ENCODE data around the gene ANKRD55. TPM values are rescaled to one million over a fixed set of nuclear protein-coding genes. Genes with fewer than 3 reads are reported as not detected.
"Not testable (repeated sequence)": the region's sequence is repeated elsewhere in the genome, so short reads cannot be mapped to it uniquely, and the experiment has no call there.

Gene ANKRD55
- total RNA-seq, 1 experiment from 2014 or later, result not detected

- TF ChIP-seq EZH2 (IDR thresholded peaks at IDR 0.05; ENCODE audit: low read length, unreplicated experiment) (no peak), CTCF (conservative IDR thresholded peaks at IDR 0.05; ENCODE audit: low read depth, low read length) (no peak), EZH2phosphoT487 (IDR thresholded peaks at IDR 0.05; ENCODE audit: borderline replicate concordance, low read length) (no peak)
- BruUV-seq (replicated peaks), result no TSS peak
- no peak overlapping the region for H3K4me2 ChIP-seq (ENCODE audit: low read length)
- H3K4me3 ChIP-seq (ENCODE audit: low read length), result no peak overlapping the region
- no peaks in the 10 kb centered on the region for H3K79me2 ChIP-seq (ENCODE audit: low read length)
- H3K4me1 ChIP-seq (ENCODE audit: insufficient read depth, low read length), result peaks cover 1% of the 10 kb centered on the region
- intact Hi-C loops (cut with micrococcal nuclease), result no loop called here
- H3K27ac ChIP-seq (ENCODE audit: low read length), result no peak overlapping the region
- ChIA-PET POLR2A (ENCODE audit: unreplicated experiment) (no interaction called here), CTCF (no interaction called here)
- H4K20me1 ChIP-seq (ENCODE audit: low read length), result no peaks in the 10 kb centered on the region
- no peak overlapping the region for H2AFZ ChIP-seq (ENCODE audit: low read length)
- H3F3A ChIP-seq (ENCODE audit: low read length, unreplicated experiment), result no peaks in the 10 kb centered on the region
- ATAC-seq, result no peak
- no peaks in the 10 kb centered on the region for H3K9me3 ChIP-seq (ENCODE audit: low read length)
- no peak for DNase-seq
- no peaks in the 10 kb centered on the region for H3K9me2 ChIP-seq (replicated peaks; ENCODE audit: low read length)
- no peak overlapping the region for H3K9ac ChIP-seq (ENCODE audit: low read length)
- H3K36me3 ChIP-seq (ENCODE audit: low read depth, low read length), result no peaks in the 10 kb centered on the region
- H3K27me3 ChIP-seq (ENCODE audit: low read length), result no peaks in the 10 kb centered on the region
These were observed 149.8 kb downstream of the ANKRD55 start for GRCh38 chr5:56083286-56083854.

GRCh38 chr5:56081053-56081642 lies 152.0 kb downstream of the ANKRD55 start:
- H3K9ac ChIP-seq (ENCODE audit: low read length); POLR2A ChIA-PET (ENCODE audit: unreplicated experiment); H2AFZ ChIP-seq (ENCODE audit: low read length); H3K4me3 ChIP-seq (ENCODE audit: low read length); DNase-seq; H3K27ac ChIP-seq (ENCODE audit: low read length); H3K36me3 ChIP-seq (ENCODE audit: low read depth, low read length); ATAC-seq; H3K4me1 ChIP-seq (ENCODE audit: insufficient read depth, low read length); H3K27me3 ChIP-seq (ENCODE audit: low read length); H3K9me3 ChIP-seq (ENCODE audit: low read length); H3K79me2 ChIP-seq (ENCODE audit: low read length); H3K4me2 ChIP-seq (ENCODE audit: low read length); intact Hi-C loops (cut with micrococcal nuclease); CTCF ChIA-PET; BruUV-seq (replicated peaks); H3K9me2 ChIP-seq (replicated peaks; ENCODE audit: low read length); H3F3A ChIP-seq (ENCODE audit: low read length, unreplicated experiment); H4K20me1 ChIP-seq (ENCODE audit: low read length): not testable (repeated sequence)

- H3F3A ChIP-seq (ENCODE audit: low read length, unreplicated experiment), result no peaks in the 10 kb centered on the region
- POLR2A ChIA-PET (ENCODE audit: unreplicated experiment), result no interaction called here
- H3K9me2 ChIP-seq (replicated peaks; ENCODE audit: low read length), result no peaks in the 10 kb centered on the region
- H3K4me2 ChIP-seq (ENCODE audit: low read length), result no peak overlapping the region
- H4K20me1 ChIP-seq (ENCODE audit: low read length), result no peaks in the 10 kb centered on the region
- no peak overlapping the region for H2AFZ ChIP-seq (ENCODE audit: low read length)
- no peak overlapping the region for H3K9ac ChIP-seq (ENCODE audit: low read length)
- no peaks in the 10 kb centered on the region for H3K79me2 ChIP-seq (ENCODE audit: low read length)
- DNase-seq, result no peak
- H3K4me1 ChIP-seq (ENCODE audit: insufficient read depth, low read length), result no peaks in the 10 kb centered on the region
- CTCF ChIA-PET, result no interaction called here
- intact Hi-C loops (cut with micrococcal nuclease), result no loop called here
- no peaks in the 10 kb centered on the region for H3K27me3 ChIP-seq (ENCODE audit: low read length)
- TF ChIP-seq EZH2phosphoT487 (IDR thresholded peaks at IDR 0.05; ENCODE audit: borderline replicate concordance, low read length), result no peak
- TF ChIP-seq CTCF (conservative IDR thresholded peaks at IDR 0.05; ENCODE audit: low read depth, low read length), result no peak
- TF ChIP-seq EZH2 (IDR thresholded peaks at IDR 0.05; ENCODE audit: low read length, unreplicated experiment), result no peak
- H3K27ac ChIP-seq (ENCODE audit: low read length), result no peak overlapping the region
- no peaks in the 10 kb centered on the region for H3K9me3 ChIP-seq (ENCODE audit: low read length)
- no peaks in the 10 kb centered on the region for H3K36me3 ChIP-seq (ENCODE audit: low read depth, low read length)
- BruUV-seq (replicated peaks), result no TSS peak
- no peak overlapping the region for H3K4me3 ChIP-seq (ENCODE audit: low read length)
- no peak for ATAC-seq
These were observed 152.6 kb downstream of the ANKRD55 start for GRCh38 chr5:56080375-56081052.

GRCh38 chr5:56079157-56079500 lies 154.0 kb downstream of the ANKRD55 start:
- H3K4me3 ChIP-seq (ENCODE audit: low read length); H3K9ac ChIP-seq (ENCODE audit: low read length); H3K79me2 ChIP-seq (ENCODE audit: low read length); POLR2A ChIA-PET (ENCODE audit: unreplicated experiment); H3K9me3 ChIP-seq (ENCODE audit: low read length); DNase-seq; H3K4me1 ChIP-seq (ENCODE audit: insufficient read depth, low read length); ATAC-seq; H4K20me1 ChIP-seq (ENCODE audit: low read length); H3K27ac ChIP-seq (ENCODE audit: low read length); H3K4me2 ChIP-seq (ENCODE audit: low read length); H2AFZ ChIP-seq (ENCODE audit: low read length); H3K36me3 ChIP-seq (ENCODE audit: low read depth, low read length); H3K27me3 ChIP-seq (ENCODE audit: low read length); BruUV-seq (replicated peaks); H3K9me2 ChIP-seq (replicated peaks; ENCODE audit: low read length); CTCF ChIA-PET; H3F3A ChIP-seq (ENCODE audit: low read length, unreplicated experiment); intact Hi-C loops (cut with micrococcal nuclease): not testable (repeated sequence)
